Hepatocyte (in vitro differentiated cells): ENCODE data around the gene ATP1A4.

Source experiments
- EZH2 ChIP-seq: fragments of 200-600 bp; sonication (generic); IDR thresholded peaks from 2 replicates; pipeline ENCODE4 v1.6.1; 2016; ENCODE audit warnings: antibody characterized with exemption, mild to moderate bottlenecking, borderline replicate concordance
- EZH2phosphoT487 ChIP-seq: fragments of 200-600 bp; sonication (generic); IDR thresholded peaks from one replicate; pipeline ENCODE4 v1.6.1; 2018; ENCODE audit warnings: antibody characterized with exemption, mild to moderate bottlenecking, low read depth, moderate library complexity; ENCODE audit not compliant: unreplicated experiment, severe bottlenecking
- TF ChIP-seq, protein P1 (sequence below): fragments of 200-600 bp; sonication (generic); IDR thresholded peaks from 2 replicates; pipeline ENCODE4 v1.5.1; 2016; ENCODE audit warnings: antibody characterized with exemption, mild to moderate bottlenecking; ENCODE audit not compliant: poor library complexity

GRCh38 chr1:160197231-160197630, 45.8 kb downstream of the ATP1A4 start:
- TF ChIP-seq EZH2phosphoT487 = no peak
- no peak for TF ChIP-seq EZH2
- TF ChIP-seq, protein P1, sequence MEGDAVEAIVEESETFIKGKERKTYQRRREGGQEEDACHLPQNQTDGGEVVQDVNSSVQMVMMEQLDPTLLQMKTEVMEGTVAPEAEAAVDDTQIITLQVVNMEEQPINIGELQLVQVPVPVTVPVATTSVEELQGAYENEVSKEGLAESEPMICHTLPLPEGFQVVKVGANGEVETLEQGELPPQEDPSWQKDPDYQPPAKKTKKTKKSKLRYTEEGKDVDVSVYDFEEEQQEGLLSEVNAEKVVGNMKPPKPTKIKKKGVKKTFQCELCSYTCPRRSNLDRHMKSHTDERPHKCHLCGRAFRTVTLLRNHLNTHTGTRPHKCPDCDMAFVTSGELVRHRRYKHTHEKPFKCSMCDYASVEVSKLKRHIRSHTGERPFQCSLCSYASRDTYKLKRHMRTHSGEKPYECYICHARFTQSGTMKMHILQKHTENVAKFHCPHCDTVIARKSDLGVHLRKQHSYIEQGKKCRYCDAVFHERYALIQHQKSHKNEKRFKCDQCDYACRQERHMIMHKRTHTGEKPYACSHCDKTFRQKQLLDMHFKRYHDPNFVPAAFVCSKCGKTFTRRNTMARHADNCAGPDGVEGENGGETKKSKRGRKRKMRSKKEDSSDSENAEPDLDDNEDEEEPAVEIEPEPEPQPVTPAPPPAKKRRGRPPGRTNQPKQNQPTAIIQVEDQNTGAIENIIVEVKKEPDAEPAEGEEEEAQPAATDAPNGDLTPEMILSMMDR = no peak
